NCI-H460 (cell line): Measurements from ENCODE around the gene CWC15. TPM values are rescaled to one million over a fixed set of nuclear protein-coding genes. Genes with fewer than 3 reads are reported as not detected.
"Not testable (repeated sequence)": the region's sequence is repeated elsewhere in the genome, so short reads cannot be mapped to it uniquely, and the experiment has no call there.

ENCODE experiments used
- DNase-seq: peaks from one replicate; pipeline ENCODE4 v3.0.0-alpha.2; 2016; ENCODE audit warnings: low read depth; ENCODE audit errors: extremely low read depth
- total RNA-seq: library from RNA; depleted of rRNA; stranded (reverse); fragments of >200 nt; shearing (Covaris generic); gene quantifications from 2 replicates; pipeline ENCODE4 v1.2.3, GENCODE V29; 2014

The CWC15 gene
- total RNA-seq, 1 experiment from 2014 or later = 32.1 TPM

GRCh38 chr11:94956963-94957362, 16.4 kb downstream of the CWC15 start:
- DNase-seq = no peak

GRCh38 chr11:94954753-94955152, 18.6 kb downstream of the CWC15 start:
- DNase-seq = no peak

- DNase-seq = no peak
Observed at GRCh38 chr11:94948070-94948617, 25.2 kb downstream of the CWC15 start.

GRCh38 chr11:94946812-94947211, 26.5 kb downstream of the CWC15 start:
- no peak for DNase-seq

- DNase-seq = no peak
Observed at GRCh38 chr11:94941131-94941530, 32.2 kb downstream of the CWC15 start.

- no peak for DNase-seq
Observed at GRCh38 chr11:94939346-94939745, 34.0 kb downstream of the CWC15 start.

- DNase-seq = no peak
Observed at GRCh38 chr11:94938095-94939055, 35.0 kb downstream of the CWC15 start.

GRCh38 chr11:94934846-94935245, 38.5 kb downstream of the CWC15 start:
- no peak for DNase-seq

GRCh38 chr11:94934362-94934761, 39.0 kb downstream of the CWC15 start:
- DNase-seq = no peak

- no peak for DNase-seq
Observed at GRCh38 chr11:94933223-94934130, 39.9 kb downstream of the CWC15 start.

GRCh38 chr11:94932503-94932902, 40.9 kb downstream of the CWC15 start:
- no peak for DNase-seq

GRCh38 chr11:94932072-94932471, 41.3 kb downstream of the CWC15 start:
- not testable (repeated sequence) for DNase-seq

- DNase-seq = no peak
Observed at GRCh38 chr11:94928117-94928990, 45.0 kb downstream of the CWC15 start.

- peak; percentile 18 for DNase-seq
Observed at GRCh38 chr11:94926698-94927237, 46.6 kb downstream of the CWC15 start.

GRCh38 chr11:94926271-94926625, 47.1 kb downstream of the CWC15 start:
- no peak for DNase-seq

- no peak for DNase-seq
Observed at GRCh38 chr11:94925422-94926270, 47.7 kb downstream of the CWC15 start.

GRCh38 chr11:94924612-94925011, 48.7 kb downstream of the CWC15 start:
- no peak for DNase-seq

- no peak for DNase-seq
Observed at GRCh38 chr11:94924171-94924572, 49.2 kb downstream of the CWC15 start.

GRCh38 chr11:94923004-94923334, 50.4 kb downstream of the CWC15 start:
- DNase-seq = no peak
